ENCODE results near the gene IFT43.
"Not testable (repeated sequence)": the region's sequence is repeated elsewhere in the genome, so short reads cannot be mapped to it uniquely, and the experiment has no call there.

Gene IFT43

DNA sequence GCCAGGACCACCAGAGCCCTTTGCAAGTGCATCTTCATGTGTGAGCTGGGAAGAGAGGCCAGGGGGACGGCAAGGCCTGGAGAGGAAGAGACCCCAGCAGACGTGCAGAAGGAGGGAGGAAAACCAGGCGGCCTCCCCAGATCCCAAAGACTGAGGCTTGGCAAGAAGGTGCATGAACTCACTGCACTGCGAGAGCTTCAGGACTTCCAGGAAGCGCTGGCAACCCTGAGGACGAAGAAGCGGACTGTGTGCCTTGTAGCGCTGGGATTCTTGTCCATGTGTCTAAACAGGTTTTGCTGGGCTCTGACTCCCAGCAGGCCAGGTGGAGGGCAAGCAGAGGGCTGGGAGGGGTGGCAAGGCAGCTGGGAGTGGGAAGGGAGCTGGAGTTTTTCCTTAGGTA, 4.7 kb upstream of the IFT43 start:
- no peak for DNase-seq (ENCODE audit: low read depth)

DNA sequence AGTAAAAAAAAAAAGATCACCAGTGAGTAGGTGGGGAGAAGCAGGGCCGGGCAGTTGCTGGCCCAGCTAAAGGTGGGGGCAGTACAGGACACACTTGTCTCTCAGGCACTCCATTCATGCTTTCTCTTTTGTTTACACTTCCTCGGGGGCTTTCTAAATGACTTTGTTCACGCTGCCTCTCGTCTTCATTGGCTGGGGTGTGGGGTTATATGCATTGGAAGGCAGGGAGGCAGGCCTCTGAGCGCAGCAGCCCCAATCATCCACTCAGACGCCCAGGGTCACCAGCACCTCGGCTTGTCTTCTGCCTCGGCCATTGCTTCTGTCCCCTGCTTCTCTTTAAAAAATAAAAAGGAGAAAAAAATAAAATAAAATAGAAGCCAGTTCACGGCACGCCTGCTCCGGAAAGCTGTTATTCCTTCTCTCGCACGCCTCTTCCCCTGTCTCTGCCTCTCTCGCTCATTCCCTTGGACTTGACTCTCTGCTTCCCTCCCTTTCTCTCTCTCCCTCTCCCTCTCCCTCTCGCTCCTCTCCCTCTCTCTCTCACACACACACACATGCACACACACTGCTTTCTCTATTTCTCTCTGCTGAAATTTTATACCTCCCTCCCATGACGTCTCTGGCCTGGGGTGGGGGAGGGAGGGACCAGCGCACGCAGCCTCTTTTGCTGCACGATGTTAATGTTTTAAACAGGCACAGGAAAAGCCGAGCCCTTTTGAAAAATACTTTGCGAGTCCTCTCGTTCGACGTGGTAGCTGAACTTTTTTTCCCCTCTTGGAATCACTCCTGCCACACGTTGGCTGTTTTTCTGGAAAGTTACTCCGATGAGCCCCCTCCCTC, 3.9 kb upstream of the IFT43 start, which contains the start of gene TGFB3:
TSS of gene TGFB3 (minus strand) at position 570 of the 840 bp plus-strand sequence. CDS start 1,102 bp downstream, outside the sequence.
- peak; percentile 35 for DNase-seq (ENCODE audit: low read depth)

DNA sequence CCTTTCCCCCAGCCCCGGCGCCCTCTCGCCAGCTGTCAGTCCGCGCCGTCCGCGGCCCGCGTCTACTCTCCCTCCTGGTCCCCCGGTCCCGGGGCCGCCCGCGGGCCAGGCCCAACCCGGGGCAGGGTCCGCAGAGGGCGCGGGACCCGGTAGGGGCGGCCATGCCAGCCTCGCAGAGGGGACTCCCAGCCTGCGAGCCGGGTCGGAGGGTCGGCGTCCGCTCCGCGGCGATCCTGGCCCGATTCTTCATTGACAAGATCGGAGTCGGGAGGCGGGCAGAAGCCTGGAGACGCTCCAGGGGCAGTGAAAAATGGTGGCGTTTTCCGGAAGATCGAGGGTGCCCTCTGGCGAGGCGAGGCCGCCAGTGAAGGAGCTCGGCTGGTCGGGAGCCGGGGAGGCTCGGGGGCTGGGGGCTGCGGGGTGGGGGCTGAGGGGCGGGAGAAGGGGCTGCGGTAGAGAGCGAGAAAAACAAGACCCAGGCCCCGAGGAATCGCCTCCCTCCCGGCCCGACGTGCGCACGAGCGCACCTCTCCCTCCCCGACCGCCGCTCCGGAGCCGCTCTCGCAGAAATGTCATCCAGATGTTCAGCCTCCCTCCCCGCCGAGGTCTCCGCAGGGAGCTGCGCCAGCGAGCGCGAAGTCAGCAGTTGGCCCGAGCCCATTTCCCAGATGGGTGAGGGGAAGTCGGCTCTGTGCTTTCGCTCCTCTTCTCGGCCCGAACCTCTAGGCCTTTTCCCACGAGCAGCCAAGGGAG, 3.1 kb upstream of the IFT43 start:
- peak; percentile 62 for DNase-seq (ENCODE audit: low read depth)

DNA sequence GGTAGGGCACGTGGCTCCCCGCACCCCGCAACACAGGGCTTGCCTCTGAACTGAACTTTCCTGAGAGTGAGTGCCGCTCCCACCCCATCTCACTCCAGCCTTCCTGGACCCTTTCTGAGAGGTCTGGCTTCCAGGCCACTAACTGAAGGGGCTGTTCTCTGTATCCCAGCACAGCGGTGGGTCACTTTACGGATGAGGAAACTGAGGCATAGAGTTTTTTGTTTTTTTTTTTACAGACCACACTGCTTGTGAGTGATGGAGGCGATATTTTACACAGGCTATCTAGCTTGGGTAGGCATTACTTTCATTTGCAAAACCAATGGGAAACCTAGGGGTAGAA, 2.6 kb upstream of the IFT43 start:
- no peak for DNase-seq (ENCODE audit: low read depth)

DNA sequence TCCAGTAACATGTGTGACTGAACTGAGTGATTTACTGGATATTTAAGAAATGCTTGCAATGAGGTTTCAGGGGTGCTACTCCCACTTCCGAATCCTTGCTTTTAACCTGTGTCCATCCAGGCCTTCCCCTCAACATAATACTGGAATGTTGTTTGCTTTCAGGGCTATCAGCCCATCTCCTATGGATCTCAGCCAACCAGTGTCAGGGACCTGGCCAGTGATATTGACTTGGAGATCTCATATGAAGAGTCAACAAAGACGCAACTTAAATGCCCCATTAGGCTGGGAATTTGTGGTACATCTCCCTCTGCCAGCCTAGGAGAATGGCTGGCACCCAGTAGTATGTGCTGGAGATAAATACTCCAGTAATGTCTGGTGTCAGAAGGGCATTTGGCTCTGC, 889 bp upstream of the IFT43 start:
- no peak for DNase-seq (ENCODE audit: low read depth)

DNA sequence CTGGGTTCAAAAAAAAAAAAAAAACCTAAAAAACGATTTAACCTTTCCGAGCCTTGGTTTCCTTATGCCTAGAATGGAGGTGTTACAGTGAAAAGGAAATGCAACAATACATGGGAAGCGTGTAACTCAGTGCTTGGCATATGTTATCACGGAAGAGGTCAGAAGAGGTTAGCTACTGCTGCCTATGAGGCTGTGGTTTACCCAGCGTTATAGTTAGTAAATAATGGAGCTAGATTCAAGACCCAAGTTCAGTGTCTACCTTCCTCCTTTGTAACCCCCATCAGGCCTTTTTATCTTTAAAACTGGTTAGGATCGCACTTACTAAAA, 839 bp downstream of the IFT43 start:
- DNase-seq (ENCODE audit: low read depth) = no peak

DNA sequence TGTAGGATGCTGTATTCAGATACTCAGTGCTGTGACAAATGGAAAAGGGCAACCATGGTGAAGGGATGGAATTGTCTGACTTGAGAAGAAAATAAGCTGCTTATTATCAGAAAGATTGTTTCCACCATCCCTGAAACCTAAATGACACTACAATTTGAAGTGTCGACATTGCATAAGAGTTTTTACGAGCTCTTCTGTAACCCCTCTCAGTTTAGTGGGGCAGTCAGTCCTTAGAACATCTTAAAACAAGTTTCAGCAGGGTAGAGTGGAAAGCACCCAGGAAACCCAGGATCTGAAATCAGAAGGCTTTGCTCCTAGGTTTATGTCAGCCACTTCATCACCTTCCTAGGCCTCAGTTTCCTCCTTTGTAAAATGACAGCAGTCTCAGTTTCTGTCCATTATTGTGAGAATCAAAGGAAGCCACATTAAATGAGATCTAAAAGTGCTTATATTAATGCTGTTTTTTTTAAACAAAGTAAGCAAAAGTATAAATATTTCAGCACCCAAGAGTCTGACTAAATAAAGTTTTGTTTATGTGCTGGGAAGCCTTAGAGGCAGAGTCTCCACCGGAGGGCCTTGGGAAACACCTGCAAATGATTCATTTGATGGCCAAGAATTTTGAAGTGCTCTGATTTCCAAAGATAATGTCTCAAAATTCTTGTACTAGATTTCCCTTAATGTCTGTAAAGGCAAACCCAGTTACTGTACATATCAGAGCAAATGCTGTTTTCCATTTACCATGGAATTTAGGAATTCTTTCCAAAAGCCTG, 1.8 kb downstream of the IFT43 start:
- no peak for DNase-seq (ENCODE audit: low read depth)

DNA sequence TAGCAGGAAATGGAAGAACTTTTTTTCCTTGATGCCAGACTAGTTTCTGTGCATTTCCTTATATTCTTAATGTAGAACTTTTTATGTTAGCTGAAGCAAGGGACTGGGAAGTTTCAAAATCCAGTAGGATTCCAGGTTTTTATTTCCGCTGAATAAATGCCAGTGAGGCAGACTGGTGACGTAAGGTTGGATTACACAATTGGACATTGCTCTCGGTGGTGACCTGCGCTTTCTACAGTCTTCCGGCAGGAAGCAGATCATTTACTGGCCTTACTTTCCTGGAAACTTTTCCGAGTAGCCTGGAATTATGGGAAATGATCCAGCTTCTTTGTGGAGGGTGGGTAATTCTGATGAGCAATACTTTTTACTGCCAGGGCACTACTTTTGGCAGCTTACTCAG, 3.6 kb downstream of the IFT43 start:
- DNase-seq (ENCODE audit: low read depth) = no peak

DNA sequence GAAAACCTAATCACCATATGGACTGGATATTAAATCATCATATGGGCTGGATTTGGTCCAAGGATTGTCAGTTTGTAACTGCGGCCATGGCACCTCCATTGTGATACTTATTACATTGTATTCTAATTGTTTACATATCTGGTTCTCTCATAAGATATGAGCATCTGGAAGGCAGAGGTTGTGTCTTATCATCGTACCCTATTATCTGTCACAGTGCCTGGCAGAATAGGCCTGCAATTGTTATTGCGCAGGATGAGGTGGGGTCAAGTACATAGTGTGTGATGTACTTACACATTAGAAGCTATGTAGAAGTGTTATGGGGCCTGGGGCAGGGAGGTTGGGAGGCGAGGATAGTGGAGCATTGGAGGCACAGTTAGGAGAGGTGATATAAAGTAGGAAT, 4.7 kb downstream of the IFT43 start:
- no peak for DNase-seq (ENCODE audit: low read depth)

DNA sequence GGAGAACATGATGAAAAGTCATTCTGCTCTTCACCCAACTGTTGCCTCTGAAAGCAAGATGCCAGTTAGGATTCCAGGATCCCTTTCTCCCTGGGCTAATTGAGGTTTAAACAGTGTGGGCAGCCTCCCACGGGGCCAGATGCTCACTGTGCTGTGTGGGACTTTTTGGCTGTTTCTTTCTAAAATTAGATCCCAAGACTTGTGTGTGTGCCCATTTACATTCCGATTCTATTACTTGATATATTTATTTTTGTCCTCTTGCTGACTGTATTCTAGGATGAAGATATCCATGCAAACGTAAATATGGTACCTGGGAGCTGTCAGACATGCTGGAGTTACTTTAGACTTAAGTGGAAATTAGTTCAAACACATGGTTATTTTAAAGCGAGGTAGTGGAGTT, 6.2 kb downstream of the IFT43 start:
- DNase-seq (ENCODE audit: low read depth) = no peak

DNA sequence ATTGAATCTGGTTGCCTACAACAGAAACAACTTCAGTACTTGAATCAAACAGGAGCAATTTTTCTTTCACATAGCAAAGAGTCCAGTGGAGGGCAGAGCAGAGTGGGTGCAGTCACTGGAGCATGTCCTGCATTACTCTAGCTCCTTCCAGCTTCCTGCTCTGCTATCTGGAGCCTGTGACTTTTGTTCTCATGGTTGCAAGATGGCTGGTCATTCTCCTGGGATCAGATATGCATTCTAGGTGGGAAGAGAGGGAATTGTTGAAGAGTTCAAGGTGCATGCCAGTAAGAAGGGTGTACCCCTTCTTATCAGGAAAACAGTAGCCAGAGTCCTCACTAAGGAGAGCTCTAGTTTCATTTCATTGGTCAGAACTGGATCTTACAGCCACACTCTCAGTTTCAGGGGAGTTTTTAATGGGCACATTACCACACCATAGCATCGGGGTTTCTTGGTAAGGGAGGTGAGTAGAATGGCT, 8.0 kb downstream of the IFT43 start:
- no peak for DNase-seq (ENCODE audit: low read depth)

DNA sequence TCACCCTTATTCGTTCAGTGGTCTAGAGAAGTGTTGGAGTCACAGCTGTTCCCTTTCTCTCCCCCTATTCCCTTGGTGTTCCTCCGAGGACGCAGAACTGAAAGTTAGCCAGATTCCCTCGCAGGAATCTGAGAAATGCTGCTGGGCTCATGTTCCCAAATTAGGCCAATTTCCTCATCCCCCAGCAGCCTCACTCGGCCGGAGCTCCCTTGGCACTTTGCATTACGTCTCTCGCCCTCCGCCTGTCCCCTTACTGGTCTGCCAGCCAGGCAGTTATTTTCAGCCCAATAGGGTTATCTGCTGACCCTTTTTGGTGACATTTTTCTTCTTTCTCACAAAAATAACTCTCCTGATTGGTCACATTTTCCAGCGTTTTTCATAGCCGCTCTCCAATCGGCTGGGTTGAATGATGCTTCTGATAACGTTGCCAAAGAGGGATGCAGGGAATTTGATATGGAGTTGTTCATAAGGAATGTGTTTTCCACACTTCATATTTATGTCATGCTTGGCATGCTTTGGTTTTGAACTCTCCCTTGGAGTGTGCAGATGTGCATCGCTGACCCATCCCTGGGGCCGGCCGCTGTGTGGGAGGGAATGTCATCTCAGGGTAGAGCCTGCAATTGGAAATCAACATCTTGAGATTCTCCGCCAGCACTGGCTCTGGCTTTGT, 9.9 kb downstream of the IFT43 start:
- no peak for DNase-seq (ENCODE audit: low read depth)

DNA sequence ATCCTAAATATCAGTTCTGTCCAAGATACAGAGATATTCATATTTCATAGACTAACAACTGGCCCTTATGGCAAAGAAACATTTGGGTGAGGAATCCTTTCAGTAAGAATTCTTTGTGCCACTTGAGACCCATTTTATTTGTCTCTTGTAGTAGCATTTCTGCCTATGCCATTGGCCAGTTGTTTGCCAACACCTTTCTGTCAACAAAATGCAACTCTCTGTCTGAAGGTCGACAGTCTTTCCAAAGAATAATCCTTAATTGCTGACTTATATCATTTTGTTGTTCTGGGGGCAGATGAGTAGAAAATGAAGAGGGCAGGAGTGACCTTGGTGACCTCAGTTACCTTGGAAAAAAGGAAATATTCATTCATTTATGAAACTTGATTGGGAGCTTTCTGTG, 10.9 kb downstream of the IFT43 start:
- DNase-seq (ENCODE audit: low read depth) = no peak

DNA sequence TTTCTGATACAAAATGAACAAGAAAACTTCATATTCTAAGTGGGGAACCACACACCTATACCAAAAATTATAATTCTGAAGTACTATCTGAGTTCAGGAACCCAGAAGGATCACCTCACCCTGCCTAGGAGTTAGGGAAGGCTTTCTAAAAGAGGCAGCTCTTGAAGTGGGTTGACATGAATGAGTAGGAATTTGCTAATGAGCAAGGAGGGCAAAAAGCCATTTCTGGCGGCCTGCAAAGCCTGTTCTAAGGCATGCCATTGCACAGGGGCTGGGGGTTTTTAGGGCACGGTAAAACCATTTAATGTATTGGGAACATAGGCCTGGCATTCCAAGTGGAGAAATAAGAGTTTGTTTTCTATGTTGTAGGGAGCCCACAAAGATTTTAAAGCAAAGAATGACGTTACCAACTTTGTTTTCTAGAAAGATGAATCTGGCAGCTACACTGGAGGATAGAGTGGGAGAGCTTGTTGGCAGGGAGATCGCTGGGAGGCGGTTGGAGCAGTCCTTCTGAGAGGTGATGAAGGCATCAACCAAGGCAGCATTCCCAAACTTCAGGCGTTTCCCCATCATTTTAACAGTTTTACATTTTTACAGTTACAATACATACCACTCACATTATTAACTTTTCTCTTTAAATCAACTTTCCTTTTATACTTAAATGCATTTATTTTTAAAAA, 14.1 kb downstream of the IFT43 start:
- DNase-seq (ENCODE audit: low read depth) = no peak

DNA sequence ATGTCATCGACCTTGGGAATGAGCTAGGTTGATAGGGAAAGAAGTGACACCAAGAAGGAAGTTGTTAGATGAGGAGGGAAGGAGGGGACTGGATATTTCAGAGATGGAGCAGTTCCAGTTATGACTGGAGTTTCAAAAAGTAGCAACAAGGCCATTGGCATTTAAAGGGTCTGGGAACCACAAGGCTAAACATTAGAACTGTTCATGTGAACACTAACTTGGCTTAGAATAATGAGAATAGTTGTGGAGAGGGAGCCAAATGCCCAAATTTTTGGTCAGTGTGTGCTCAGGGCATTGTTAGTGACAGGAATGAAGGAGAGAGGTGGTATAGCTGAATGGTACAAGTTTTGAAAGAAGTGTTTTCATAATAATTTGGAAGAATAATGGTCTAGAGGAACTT, 16.8 kb downstream of the IFT43 start:
- no peak for DNase-seq (ENCODE audit: low read depth)

DNA sequence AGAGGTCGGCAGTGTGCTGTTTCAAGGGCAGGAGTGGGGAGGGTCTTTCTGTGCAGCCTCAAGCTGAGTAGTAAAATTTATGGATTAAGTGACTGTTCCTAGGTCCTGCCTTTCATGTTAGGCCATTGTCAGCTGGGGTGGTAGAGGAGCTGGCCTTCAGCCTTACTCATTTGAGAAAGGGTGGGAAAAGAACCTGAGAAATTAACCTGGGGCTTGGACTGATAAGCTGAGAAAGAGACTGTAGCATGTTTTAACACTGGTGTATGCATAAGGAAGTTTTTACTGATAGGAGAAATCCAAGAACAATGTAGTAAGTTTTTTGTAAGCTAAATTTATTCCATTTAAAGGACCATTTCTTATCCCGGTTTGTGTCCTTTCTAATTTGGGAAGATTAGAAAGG, 20.7 kb downstream of the IFT43 start:
- no peak for DNase-seq (ENCODE audit: low read depth)

DNA sequence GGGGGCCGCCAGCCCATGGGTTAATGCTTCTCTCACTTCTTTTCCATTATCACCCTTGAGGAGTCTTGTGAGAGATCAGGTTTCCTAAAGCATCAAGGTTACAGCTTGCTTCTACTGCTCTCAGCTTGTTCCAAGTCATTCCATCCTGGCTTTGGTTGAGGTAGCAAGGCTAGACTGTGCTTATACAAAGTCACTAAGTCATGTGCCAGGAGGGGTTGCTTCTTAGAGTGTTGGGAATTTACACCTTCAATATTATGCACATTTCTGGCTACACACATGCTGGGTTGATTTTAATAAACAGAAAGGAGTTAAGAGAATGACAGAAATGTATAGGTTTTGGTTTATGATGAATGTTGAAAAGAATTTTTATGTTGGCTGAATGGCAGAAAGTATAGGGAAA, 21.8 kb downstream of the IFT43 start:
- no peak for DNase-seq (ENCODE audit: low read depth)

DNA sequence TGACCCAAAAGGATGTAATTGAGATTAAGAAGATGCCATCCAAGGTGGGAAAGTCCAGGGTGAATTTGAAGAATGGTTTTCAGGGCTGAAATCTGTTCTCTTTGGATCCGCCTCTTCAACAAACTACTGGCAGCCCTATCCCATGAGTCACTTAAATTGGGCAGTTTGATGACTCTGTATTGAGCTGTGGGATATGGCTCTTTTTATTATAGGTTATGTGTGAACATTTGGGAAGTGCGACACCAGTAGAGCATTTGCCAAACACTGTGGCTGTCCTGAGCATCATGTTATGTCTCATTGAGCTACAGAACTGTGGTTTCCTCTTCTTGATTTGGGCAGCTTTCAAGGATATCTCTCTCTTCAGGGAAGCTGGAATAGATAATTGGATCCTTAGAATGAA, 22.3 kb downstream of the IFT43 start:
- no peak for DNase-seq (ENCODE audit: low read depth)

DNA sequence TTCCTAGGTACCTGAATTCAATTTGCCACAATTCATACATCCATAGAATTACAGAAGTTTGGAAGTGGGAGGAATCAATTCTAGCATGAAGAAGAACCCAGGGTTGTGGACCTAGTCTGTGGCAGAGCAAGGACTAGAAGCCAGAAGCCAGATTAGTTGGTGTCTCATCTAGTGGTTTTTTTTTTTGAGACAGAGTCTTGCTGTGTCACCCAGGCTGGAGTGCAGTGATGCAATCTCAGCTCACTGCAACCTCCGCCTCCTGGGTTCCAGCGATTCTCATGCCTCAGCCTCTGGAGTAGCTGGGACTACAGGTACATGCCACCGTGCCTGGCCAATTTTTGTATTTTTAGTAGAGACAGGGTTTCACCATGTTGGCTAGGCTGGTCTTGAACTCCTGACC, 24.1 kb downstream of the IFT43 start:
- not testable (repeated sequence) for DNase-seq (ENCODE audit: low read depth)

DNA sequence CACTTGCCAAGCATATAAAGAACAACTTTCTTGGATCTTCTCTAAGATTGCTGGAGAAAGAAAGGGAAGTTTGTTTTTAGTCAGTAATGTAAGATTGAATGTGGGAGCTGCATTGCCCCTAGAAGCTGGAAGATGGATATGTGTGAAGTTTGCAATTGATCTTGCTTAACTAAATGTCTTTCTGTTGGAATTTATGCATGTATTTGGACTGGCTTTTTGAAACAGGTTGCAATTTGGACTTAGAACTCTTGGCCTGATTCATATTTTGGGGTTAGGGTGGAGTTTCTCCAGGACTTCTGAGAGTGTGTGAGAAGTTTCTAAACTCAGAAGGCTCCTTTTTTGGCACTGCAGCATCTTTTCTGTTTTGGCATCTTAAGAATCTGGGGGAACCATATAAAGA, 26.4 kb downstream of the IFT43 start:
- DNase-seq (ENCODE audit: low read depth) = no peak

DNA sequence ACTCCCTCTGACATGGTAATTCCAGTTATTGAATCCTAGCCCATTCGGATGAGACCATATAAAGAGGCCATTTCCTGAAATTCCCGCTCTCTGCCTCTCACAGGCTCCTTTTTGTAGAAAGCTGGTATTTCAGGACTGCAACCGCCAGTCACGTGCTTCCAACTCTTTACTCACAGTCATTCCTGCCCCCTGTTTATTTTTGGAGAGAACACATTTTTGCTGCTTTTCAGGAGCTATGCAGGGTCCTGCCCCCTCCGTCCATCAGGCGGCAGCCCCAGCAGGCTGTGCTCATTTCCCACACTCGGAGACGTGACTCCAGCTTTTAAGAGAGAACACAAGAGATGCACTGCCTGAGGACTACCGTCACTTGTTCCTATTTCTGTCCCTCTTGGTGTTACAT, 26.8 kb downstream of the IFT43 start:
- no peak for DNase-seq (ENCODE audit: low read depth)

DNA sequence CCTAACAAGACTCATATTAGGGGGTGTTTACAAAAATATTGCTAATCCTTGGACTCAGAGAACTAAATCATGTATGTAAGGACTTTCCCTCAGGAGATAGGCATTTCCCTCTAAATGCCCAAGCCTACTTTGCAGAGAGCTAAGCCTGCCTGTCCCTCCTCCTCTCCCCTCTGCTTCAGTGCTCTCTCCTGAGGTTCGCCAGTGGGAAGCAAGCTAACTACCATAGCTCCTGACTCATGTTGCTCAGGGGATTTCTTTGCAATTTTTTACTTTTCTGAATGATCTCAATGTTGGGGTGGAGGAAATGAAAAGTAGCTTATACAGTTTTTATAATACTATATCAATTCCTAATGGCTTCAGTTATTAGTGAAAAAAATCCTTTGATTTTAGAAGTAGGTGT, 29.6 kb downstream of the IFT43 start:
- no peak for DNase-seq (ENCODE audit: low read depth)
